PC-9 (cell line): ENCODE results near the gene TSC22D2. TPM values are rescaled to one million over a fixed set of nuclear protein-coding genes. Genes with fewer than 3 reads are reported as not detected.

Source experiments
- BruUV-seq: library from RNA; stranded (reverse); fragments of 400-500 nt; replicated peaks from 2 replicates; lab custom pipeline; 2021; lab: Mats Ljungman, UMichigan
- CTCF ChIA-PET: fragments of 300-600 bp; sonication (Branson Sonifier 250); formaldehyde crosslinking; loops from one replicate; lab custom pipeline; 2022; ENCODE audit warnings: antibody characterized with exemption; lab: Charles Lee
- POLR2A ChIA-PET: fragments of 300-600 bp; sonication (Branson Sonifier 250); formaldehyde crosslinking; loops from one replicate; lab custom pipeline; 2022; ENCODE audit warnings: antibody characterized with exemption; ENCODE audit not compliant: unreplicated experiment; lab: Charles Lee
- DNase-seq, 2 experiments: peaks; one replicate each; pipeline versions ENCODE4 v3.0.0 to v3.0.0-alpha.2; 2015 to 2022; ENCODE audit warnings: mixed read lengths in 1 of 2
- H2AFZ ChIP-seq: fragments of 200-600 bp; sonication (generic); 2 replicates; pipeline ENCODE4 v1.8.1; 2017; ENCODE audit warnings: antibody characterized with exemption
- H3F3A ChIP-seq: fragments of 200-600 bp; sonication (generic); 2 replicates; pipeline ENCODE4 v1.8.1; 2017; ENCODE audit warnings: antibody characterized with exemption, mild to moderate bottlenecking, low read depth; ENCODE audit not compliant: insufficient read depth
- H3K27ac ChIP-seq: fragments of 200-600 bp; sonication (generic); 2 replicates; pipeline ENCODE4 v1.6.1; 2016; ENCODE audit warnings: mixed run types
- H3K27me3 ChIP-seq: fragments of 200-600 bp; sonication (generic); 2 replicates; pipeline ENCODE4 v1.6.1; 2016; ENCODE audit warnings: low read depth, mixed run types; ENCODE audit not compliant: insufficient read depth
- H3K36me3 ChIP-seq: fragments of 200-600 bp; sonication (generic); 2 replicates; pipeline ENCODE4 v1.6.1; 2016; ENCODE audit warnings: low read depth, mixed run types
- H3K4me1 ChIP-seq: fragments of 200-600 bp; sonication (generic); replicated peaks from 2 replicates; pipeline ENCODE4 v1.6.1; 2016; ENCODE audit warnings: mixed run types; ENCODE audit not compliant: insufficient read depth
- H3K4me2 ChIP-seq: fragments of 200-600 bp; sonication (generic); 2 replicates; pipeline ENCODE4 v1.6.1; 2017; ENCODE audit warnings: mixed run types
- H3K4me3 ChIP-seq: fragments of 200-600 bp; sonication (generic); 2 replicates; pipeline ENCODE4 v1.6.1; 2016; ENCODE audit warnings: mixed run types
- H3K79me2 ChIP-seq: fragments of 200-600 bp; sonication (generic); 2 replicates; pipeline ENCODE4 v1.6.1; 2017; ENCODE audit warnings: low read depth, mixed run types
- H3K9me2 ChIP-seq: fragments of 200-600 bp; sonication (generic); 2 replicates; pipeline ENCODE4 v1.8.1; 2017; ENCODE audit warnings: mild to moderate bottlenecking; ENCODE audit not compliant: insufficient read depth
- H3K9me3 ChIP-seq: fragments of 200-600 bp; sonication (generic); 2 replicates; pipeline ENCODE4 v1.8.1; 2016; ENCODE audit warnings: low read depth; ENCODE audit not compliant: insufficient read depth
- H4K20me1 ChIP-seq: fragments of 200-600 bp; sonication (generic); 2 replicates; pipeline ENCODE4 v1.8.1; 2017; ENCODE audit not compliant: insufficient read depth
- CTCF ChIP-seq: fragments of 200-600 bp; sonication (generic); conservative IDR thresholded peaks from 2 replicates; pipeline ENCODE4 v1.6.1; 2017; ENCODE audit warnings: mixed run types, antibody characterized with exemption, mild to moderate bottlenecking, moderate library complexity
- EZH2 ChIP-seq: fragments of 200-600 bp; sonication (generic); IDR thresholded peaks from 2 replicates; pipeline ENCODE4 v1.8.0; 2017; ENCODE audit warnings: antibody characterized with exemption, low read depth
- intact Hi-C: fragments of 100-400 bp; cut with micrococcal nuclease; formaldehyde crosslinking; loops from one replicate; pipeline ENCODE4 v1.10.0; 2022; ENCODE audit not compliant: unreplicated experiment
- total RNA-seq: library from RNA; stranded (reverse); gene quantifications from 2 replicates; pipeline ENCODE4 v1.2.3, GENCODE V29; 2021

TSC22D2 gene
- total RNA-seq, 1 experiment from 2014 or later: 32.0 TPM

- no peak overlapping the region for H2AFZ ChIP-seq
- DNase-seq: no peak
- no peak overlapping the region for H3K4me2 ChIP-seq
- no peaks in the 10 kb centered on the region for H3K36me3 ChIP-seq
- no peak overlapping the region for H3K27ac ChIP-seq
- no peaks in the 10 kb centered on the region for H3K4me1 ChIP-seq
- H3K4me3 ChIP-seq: no peak overlapping the region
- TF ChIP-seq CTCF (no peak), EZH2 (no peak)
- H3K27me3 ChIP-seq: no peaks in the 10 kb centered on the region
- H3K79me2 ChIP-seq: no peaks in the 10 kb centered on the region
- peaks cover 11% of the 10 kb centered on the region; the same call in 1 of the 2 replicates for H3F3A ChIP-seq
- H3K9me2 ChIP-seq: no peaks in the 10 kb centered on the region
- intact Hi-C loops: no loop called here
- BruUV-seq: no TSS peak
- CTCF ChIA-PET: no interaction called here
- POLR2A ChIA-PET: no interaction called here
- no peaks in the 10 kb centered on the region for H4K20me1 ChIP-seq
- H3K9me3 ChIP-seq: peaks cover 14% of the 10 kb centered on the region
Observed at GRCh38 chr3:150488867-150489266, 80.8 kb downstream of the TSC22D2 start.

GRCh38 chr3:150490277-150490986 lies 82.3 kb downstream of the TSC22D2 start:
- peaks cover 6% of the 10 kb centered on the region; the same call in 1 of the 2 replicates for H3K4me1 ChIP-seq
- H3K79me2 ChIP-seq: no peaks in the 10 kb centered on the region
- no peak overlapping the region for H3K4me2 ChIP-seq
- intact Hi-C loops: no loop called here
- no peaks in the 10 kb centered on the region for H3K27me3 ChIP-seq
- DNase-seq: no peak
- peaks cover 6% of the 10 kb centered on the region; the same call in 1 of the 2 replicates for H3F3A ChIP-seq
- H3K9me2 ChIP-seq: no peaks in the 10 kb centered on the region
- no peaks in the 10 kb centered on the region for H3K36me3 ChIP-seq
- no peak overlapping the region for H3K27ac ChIP-seq
- no TSS peak for BruUV-seq
- no peak overlapping the region for H2AFZ ChIP-seq
- no peak overlapping the region for H3K4me3 ChIP-seq
- no peak for TF ChIP-seq EZH2
- no peak for TF ChIP-seq CTCF
- peaks cover 6% of the 10 kb centered on the region for H3K9me3 ChIP-seq
- POLR2A ChIA-PET: no interaction called here
- CTCF ChIA-PET: no interaction called here
- no peaks in the 10 kb centered on the region for H4K20me1 ChIP-seq

- no peak for DNase-seq
- intact Hi-C loops: loop anchor here (2.0 kb wide), 2 partner anchors 22 to 180 kb away; no protein-coding TSS in a partner anchor
- Histone ChIP-seq H3K79me2 (no peaks in the 10 kb centered on the region), H3K4me1 (peaks cover 28% of the 10 kb centered on the region), H3K27me3 (no peaks in the 10 kb centered on the region), H3K9me2 (no peaks in the 10 kb centered on the region), H3K9me3 (peaks cover 5% of the 10 kb centered on the region; the same call in 1 of the 2 replicates), H3K27ac (no peak overlapping the region), H3F3A (peaks cover 23% of the 10 kb centered on the region), H4K20me1 (no peaks in the 10 kb centered on the region), H2AFZ (no peak overlapping the region), H3K4me2 (no peak overlapping the region), H3K4me3 (no peak overlapping the region), H3K36me3 (no peaks in the 10 kb centered on the region)
- CTCF ChIA-PET: interaction anchor here (1.5 to 2.2 kb wide), 2 partner anchors 83 to 256 kb away, joined by 7 to 10 read pairs; no protein-coding TSS in a partner anchor
- TF ChIP-seq EZH2: no peak
- TF ChIP-seq CTCF: no peak
- POLR2A ChIA-PET: interaction anchor here (0.7 kb wide), 1 partner anchor 724 kb away, joined by 11 read pairs; no protein-coding TSS in a partner anchor
- no TSS peak for BruUV-seq
Observed at GRCh38 chr3:150494411-150494977, 86.4 kb downstream of the TSC22D2 start.
